Naive B cell (primary cell): ENCODE results near the gene SORCS2. TPM values are rescaled to one million over a fixed set of nuclear protein-coding genes. Genes with fewer than 3 reads are reported as not detected.

ENCODE experiments used
- ATAC-seq, 2 donors: fragments of 150-1000 bp; cut with Tn5 transposase; 2 replicates each; pipeline ENCODE4 v1.10.0; 2021; ENCODE audit warnings: low read depth in 2 of 2, mild to moderate bottlenecking in 2 of 2, moderate library complexity in 2 of 2
- DNase-seq: peaks from one replicate; pipeline ENCODE4 v3.0.0; 2022
- H3K27ac Mint-ChIP-seq, 6 donors: one replicate each; pipeline ENCODE4 v1.8.0; 2020 to 2022; ENCODE audit warnings: mild to moderate bottlenecking in 6 of 6, mixed read lengths in 6 of 6, moderate library complexity in 5 of 6, inconsistent platforms in 2 of 6
- H3K27me3 Mint-ChIP-seq, 3 donors: one replicate each; pipeline ENCODE4 v1.8.0; 2021 to 2022; ENCODE audit warnings: mixed read lengths in 3 of 3, mild to moderate bottlenecking in 1 of 3
- H3K36me3 Mint-ChIP-seq, 2 donors: one replicate each; pipeline ENCODE4 v1.8.0; 2020 to 2022; ENCODE audit warnings: mixed read lengths in 2 of 2, inconsistent platforms in 1 of 2, mild to moderate bottlenecking in 1 of 2
- H3K4me1 Mint-ChIP-seq, 3 donors: one replicate each; pipeline ENCODE4 v1.8.0; 2020 to 2022; ENCODE audit warnings: mixed read lengths in 3 of 3, inconsistent platforms in 1 of 3, mild to moderate bottlenecking in 1 of 3, moderate library complexity in 1 of 3
- H3K4me3 Mint-ChIP-seq, 8 donors: one replicate each; pipeline ENCODE4 v1.8.0; 2020 to 2022; ENCODE audit warnings: mild to moderate bottlenecking in 8 of 8, mixed read lengths in 8 of 8, moderate library complexity in 8 of 8, inconsistent platforms in 2 of 8
- H3K9me3 Mint-ChIP-seq, 7 donors: one replicate each; pipeline ENCODE4 v1.8.0; 2020 to 2022; ENCODE audit warnings: mixed read lengths in 7 of 7, mild to moderate bottlenecking in 5 of 7, inconsistent platforms in 2 of 7, moderate library complexity in 1 of 7
- polyA plus RNA-seq, 6 donors: library from polyadenylated mRNA; unstranded; fragments of 300-500 nt; fragmentation: Illumina TruSeq; gene quantifications; one replicate each; pipeline ENCODE4 v1.2.3, GENCODE V29; 2021; ENCODE audit warnings: low read depth in 6 of 6

Gene SORCS2
- polyA plus RNA-seq, 6 donors from 2014 or later, result not detected

DNA sequence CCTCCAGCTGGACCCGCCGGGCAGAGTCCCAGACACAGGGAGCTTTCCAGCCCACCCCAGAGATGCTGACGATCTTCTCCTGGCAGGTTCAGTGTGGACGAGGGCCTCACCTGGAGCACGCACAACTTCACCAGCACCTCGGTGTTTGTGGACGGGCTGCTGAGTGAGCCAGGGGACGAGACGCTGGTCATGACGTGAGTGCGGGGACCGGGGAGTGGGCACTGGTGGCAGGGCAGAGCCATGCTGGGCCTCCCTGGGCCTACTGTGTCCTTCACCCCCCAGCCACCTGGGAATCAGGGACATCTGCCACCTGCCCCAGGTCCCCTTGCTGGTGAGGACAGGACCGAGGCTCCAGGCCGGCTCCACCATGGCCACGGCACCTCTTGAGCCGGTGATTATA, 511.8 kb downstream of the SORCS2 start:
- Mint-ChIP-seq H3K36me3 (no peaks in the 10 kb centered on the region), H3K9me3 (no peaks in the 10 kb centered on the region), H3K27ac (no peak overlapping the region), H3K4me1 (no peaks in the 10 kb centered on the region), H3K4me3 (no peak overlapping the region), H3K27me3 (peaks cover 0 to 17% (median 6%) of the 10 kb centered on the region in 3 donors)
- ATAC-seq, result no peak
- DNase-seq, result no peak

DNA sequence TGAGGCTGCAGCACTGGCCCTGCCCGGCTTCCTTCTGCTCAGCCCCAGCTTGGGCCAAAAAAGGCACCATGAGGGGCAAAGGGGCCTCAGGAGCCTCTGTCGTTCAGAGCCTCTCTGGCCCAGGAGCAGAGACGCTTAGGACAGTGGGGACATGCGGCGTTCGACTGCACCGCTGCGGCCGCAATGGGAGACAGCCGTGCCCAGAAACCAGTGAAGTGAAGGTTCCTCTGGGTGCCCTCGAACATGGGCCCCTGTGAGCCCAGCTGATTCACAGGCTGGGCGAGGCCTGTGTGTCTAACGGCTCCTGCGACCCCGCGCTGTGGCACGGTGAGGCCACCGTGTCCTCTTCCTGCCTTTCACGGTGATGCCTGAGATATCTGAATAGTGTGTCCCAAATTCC, 512.3 kb downstream of the SORCS2 start:
- H3K4me3 Mint-ChIP-seq, result no peak overlapping the region
- DNase-seq (no peak), ATAC-seq (no peak)
- peaks cover 0 to 14% (median 6%) of the 10 kb centered on the region in 3 donors for H3K27me3 Mint-ChIP-seq
- H3K9me3 Mint-ChIP-seq, result no peaks in the 10 kb centered on the region
- no peak overlapping the region for H3K27ac Mint-ChIP-seq
- no peaks in the 10 kb centered on the region for H3K4me1 Mint-ChIP-seq
- H3K36me3 Mint-ChIP-seq, result no peaks in the 10 kb centered on the region

DNA sequence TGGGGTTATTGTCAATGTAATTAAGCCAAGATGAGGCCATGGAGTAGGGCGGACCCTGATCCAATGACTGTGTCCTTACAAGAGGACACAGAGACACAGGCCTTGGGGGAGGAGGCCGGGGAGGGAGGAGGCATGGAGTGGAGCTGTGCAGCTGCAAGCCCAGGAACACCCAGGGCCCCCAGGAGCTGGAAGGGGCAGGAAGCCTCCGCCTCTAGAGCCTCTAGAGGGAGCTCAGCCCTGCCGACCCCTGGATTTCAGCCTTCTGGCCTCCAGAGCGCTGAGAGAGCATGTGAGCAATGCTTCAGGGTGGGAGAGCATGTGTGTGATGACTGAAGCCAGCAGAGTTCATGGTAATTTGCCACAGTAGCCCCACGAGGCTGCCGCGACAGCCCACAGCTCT, 512.7 kb downstream of the SORCS2 start:
- Mint-ChIP-seq H3K27ac (no peak overlapping the region), H3K4me3 (no peak overlapping the region), H3K4me1 (no peaks in the 10 kb centered on the region), H3K9me3 (no peaks in the 10 kb centered on the region), H3K36me3 (no peaks in the 10 kb centered on the region), H3K27me3 (peaks cover 0 to 10% (median 6%) of the 10 kb centered on the region in 3 donors)
- DNase-seq (no peak), ATAC-seq (no peak)

DNA sequence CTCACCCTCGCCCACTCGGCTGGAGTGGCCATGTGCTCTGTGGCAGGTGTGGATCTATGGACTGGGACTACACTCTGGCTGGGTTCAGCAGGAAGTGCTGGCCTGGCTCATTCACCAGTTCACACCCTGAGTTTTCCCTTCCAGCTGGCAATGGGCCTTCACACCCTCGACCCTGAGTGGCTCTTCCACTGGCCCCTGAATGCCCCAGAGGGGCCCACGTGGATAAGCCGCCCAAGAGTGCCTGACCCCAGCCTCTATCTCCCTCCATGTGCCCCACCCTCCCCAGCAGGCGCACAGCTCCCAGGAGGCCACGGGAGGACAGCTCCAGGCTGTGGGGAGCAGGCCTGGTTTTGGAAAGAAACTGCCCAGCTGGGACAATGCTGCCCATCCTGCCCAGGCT, 513.3 kb downstream of the SORCS2 start:
- ATAC-seq (no peak), DNase-seq (no peak)
- Mint-ChIP-seq H3K36me3 (no peaks in the 10 kb centered on the region), H3K4me1 (no peaks in the 10 kb centered on the region), H3K27me3 (peaks cover 0 to 8% (median 6%) of the 10 kb centered on the region in 3 donors), H3K4me3 (no peak overlapping the region), H3K9me3 (no peaks in the 10 kb centered on the region), H3K27ac (no peak overlapping the region)

DNA sequence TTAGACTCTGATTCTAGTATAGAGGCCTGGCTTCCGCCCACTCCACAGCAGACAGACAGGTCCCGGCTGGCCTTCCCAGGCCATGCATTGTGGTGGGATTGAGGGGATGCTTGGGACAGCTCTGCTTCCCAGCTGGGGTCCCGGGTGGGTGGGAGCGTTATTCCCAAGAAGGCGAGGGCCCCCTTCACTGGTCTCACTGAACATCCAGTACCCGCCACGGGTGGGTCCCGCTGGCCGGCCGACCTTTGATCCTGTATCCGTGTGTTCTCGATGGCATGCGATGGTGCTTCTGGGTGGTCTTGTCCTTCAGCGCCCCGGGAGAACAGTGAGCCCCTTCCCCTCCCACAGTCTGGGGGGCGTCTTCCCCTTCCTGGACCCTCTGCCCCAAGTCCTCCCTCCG, 515.9 kb downstream of the SORCS2 start:
- no peak for ATAC-seq
- Mint-ChIP-seq H3K36me3 (no peaks in the 10 kb centered on the region), H3K4me1 (no peaks in the 10 kb centered on the region), H3K4me3 (peak overlapping the region in 1 of 8 donors; percentile 28), H3K27me3 (no peaks in the 10 kb centered on the region), H3K27ac (no peak overlapping the region), H3K9me3 (peaks cover 0 to 2% (median 0%) of the 10 kb centered on the region in 7 donors)
- DNase-seq, result no peak

DNA sequence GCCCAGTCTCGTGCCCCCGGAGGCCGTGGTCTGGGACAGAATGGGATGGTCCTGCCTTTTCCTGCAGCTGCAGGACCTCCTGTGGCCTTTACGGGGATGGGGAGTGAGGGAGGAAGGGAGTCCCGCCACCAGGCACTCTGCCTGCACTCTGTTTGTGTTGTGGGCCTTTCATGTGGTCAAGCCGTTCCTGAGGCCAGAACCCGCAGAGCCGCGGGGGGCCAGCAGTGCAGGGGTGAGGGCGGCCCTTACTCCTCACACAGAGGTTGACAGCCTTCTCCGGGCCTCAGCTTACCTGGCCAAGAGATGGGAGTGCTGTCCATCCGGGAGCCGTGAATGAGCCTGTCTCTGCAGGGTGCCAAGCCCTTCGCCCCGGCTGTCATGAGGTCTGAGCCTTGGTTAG, 516.6 kb downstream of the SORCS2 start:
- Mint-ChIP-seq H3K9me3 (peaks cover 0 to 2% (median 0%) of the 10 kb centered on the region in 7 donors), H3K36me3 (no peaks in the 10 kb centered on the region), H3K27me3 (no peaks in the 10 kb centered on the region), H3K4me1 (no peaks in the 10 kb centered on the region), H3K4me3 (no peak overlapping the region), H3K27ac (no peak overlapping the region)
- no peak for ATAC-seq
- no peak for DNase-seq

DNA sequence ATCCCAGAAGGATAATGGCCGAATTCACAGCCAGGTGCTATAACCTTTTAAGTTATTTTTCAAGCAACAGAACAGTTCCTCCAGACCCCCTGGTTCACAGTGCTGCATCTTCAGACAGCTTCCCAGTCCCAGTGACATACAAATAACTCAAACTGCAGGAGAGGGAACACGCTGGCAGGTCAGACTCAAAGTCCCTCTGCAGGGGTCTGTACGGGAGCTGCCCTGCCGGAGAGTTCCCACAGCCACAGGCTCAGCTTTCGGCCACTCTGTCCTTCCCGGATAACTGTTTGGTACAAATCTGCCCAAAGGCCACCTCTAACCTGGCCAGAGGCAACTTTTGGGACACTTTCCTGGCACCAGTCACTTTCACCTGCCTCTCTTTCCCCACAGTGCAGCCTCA, 517.1 kb downstream of the SORCS2 start:
- no peak for DNase-seq
- Mint-ChIP-seq H3K27ac (no peak overlapping the region), H3K9me3 (peaks cover 0 to 2% (median 0%) of the 10 kb centered on the region in 7 donors), H3K4me1 (no peaks in the 10 kb centered on the region), H3K27me3 (no peaks in the 10 kb centered on the region), H3K4me3 (no peak overlapping the region), H3K36me3 (no peaks in the 10 kb centered on the region)
- ATAC-seq, result no peak

DNA sequence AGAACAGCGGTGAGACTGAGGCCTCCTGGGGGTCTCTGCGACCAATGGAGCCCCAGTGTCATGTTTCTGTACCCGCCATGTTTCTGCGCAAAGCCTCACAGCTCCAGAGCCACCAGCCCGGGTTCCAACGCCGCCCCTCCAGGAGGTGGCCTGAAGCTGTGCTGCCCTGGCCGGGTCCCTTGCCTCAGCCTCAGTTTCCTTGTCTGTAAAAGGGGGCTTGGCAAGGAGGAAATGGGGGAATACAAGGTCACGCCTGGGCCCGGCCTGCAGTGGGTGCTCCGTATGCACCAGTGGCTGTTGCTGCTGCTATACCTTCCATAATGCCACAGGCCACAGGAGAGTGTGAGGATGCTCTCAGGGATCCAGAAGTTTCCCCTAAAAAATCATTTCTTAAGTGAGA, 517.8 kb downstream of the SORCS2 start:
- DNase-seq (no peak), ATAC-seq (no peak)
- Mint-ChIP-seq H3K27ac (no peak overlapping the region), H3K4me1 (no peaks in the 10 kb centered on the region), H3K9me3 (peaks cover 0 to 2% (median 0%) of the 10 kb centered on the region in 7 donors), H3K4me3 (no peak overlapping the region), H3K36me3 (peaks cover 0 to 7% of the 10 kb centered on the region in 2 donors), H3K27me3 (no peaks in the 10 kb centered on the region)

DNA sequence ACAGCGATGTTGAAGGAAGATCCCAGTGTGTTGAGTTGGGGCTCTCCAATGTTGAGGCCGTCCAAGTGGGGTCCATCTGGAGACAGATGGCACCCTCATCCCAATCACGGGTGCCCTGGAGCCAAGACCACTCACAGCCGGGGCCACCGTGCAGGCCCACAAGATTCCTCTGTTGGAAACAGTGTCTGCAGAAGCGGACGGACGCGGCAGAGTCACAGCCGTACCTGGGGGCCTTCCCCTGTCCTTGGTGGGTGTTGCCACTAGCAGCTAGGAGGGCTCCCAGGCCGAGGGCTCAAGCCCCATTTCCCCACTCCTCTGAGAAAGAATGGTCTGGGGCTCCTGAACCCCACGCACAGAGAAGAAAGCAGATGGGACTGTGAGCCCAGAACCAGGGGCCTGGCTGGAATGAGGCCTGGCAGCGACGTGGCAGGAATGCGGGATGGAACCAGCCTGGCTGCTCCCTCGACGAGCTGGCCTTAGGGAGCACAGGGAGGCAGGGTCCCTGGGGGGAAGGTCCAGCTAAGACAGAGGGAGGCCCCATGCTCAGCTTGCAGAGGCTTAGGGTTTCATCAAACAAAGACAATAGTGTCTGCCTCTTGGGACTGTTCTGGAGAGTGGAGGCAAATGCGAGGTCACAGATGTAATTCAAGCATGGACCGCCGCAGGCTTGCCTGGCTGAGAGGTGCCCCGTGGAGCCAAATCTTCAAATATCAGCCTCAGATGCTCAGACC, 518.4 kb downstream of the SORCS2 start:
- Mint-ChIP-seq H3K36me3 (peaks cover 0 to 7% of the 10 kb centered on the region in 2 donors), H3K27ac (no peak overlapping the region), H3K4me3 (no peak overlapping the region), H3K9me3 (peaks cover 0 to 2% (median 0%) of the 10 kb centered on the region in 7 donors), H3K27me3 (no peaks in the 10 kb centered on the region), H3K4me1 (no peaks in the 10 kb centered on the region)
- ATAC-seq (no peak), DNase-seq (no peak)

DNA sequence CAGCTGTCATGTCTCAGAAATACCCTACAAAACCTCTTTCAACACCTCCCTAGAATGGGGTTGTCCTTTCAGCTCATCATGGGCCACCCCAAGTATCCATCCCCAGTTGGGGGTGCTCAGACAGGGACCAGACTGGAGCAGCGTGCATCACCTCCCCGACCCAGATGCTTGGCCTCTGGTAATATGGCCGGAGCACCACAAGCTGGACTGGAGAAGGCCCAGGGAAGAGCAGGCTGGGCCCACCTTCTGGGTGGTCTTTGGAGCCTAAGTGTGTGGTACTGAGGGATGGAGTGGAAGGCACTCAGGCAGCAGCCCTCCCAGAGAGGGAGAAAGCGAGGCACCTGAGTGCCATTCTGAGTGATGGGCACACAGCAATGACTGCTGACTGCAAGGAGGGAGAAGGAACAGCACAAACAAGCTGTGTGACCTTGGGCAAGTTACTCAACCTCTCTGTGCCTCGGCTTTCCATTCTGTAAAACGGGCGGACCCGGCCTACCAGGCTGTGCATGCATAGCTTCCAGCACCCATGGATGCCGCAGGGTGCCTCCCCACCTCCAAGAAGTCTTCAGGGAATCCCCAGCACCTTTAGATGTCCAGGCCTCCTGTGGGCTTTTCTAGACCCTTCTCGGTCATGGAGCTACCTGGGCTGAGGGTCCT, 519.1 kb downstream of the SORCS2 start:
- Mint-ChIP-seq H3K9me3 (peaks cover 0 to 4% (median 2%) of the 10 kb centered on the region in 7 donors), H3K36me3 (peaks cover 0 to 7% of the 10 kb centered on the region in 2 donors), H3K27ac (no peak overlapping the region), H3K4me1 (no peaks in the 10 kb centered on the region), H3K4me3 (no peak overlapping the region), H3K27me3 (peaks cover 0 to 6% (median 4%) of the 10 kb centered on the region in 3 donors)
- DNase-seq, result no peak
- ATAC-seq, result no peak

DNA sequence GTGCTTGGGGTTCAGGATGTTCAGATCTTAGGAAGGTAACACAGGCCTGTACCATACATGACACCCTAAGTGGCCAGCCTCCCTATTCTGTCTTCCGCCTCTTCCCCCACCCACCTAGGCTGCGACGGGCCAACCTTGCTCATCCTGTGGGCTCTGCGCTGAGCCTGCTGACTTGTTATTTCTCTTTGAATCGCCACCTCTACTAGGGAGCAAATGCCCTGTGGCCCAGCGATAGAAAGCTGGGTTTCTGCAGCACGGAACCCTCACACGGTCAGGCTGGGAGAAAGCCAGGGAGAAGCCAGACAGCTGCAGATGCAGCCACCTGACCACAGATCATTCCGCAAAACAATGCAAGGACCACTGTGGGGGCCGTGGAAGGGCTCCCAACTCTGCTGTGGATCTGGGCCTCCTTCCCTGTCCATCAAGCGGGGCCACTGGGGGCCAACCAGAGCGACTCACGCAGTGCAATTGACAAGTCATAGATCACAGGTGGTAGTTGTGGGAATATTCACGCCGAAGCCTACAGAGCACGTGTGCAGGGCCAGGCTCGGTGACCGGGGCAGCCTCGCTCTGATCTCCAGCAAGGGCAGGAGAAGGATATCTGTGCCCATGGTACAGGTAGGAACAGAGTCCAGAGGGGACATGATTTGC, 519.8 kb downstream of the SORCS2 start:
- ATAC-seq (no peak), DNase-seq (no peak)
- peaks cover 0 to 7% of the 10 kb centered on the region in 2 donors for H3K36me3 Mint-ChIP-seq
- peaks cover 0 to 5% (median 2%) of the 10 kb centered on the region in 7 donors for H3K9me3 Mint-ChIP-seq
- H3K4me1 Mint-ChIP-seq, result no peaks in the 10 kb centered on the region
- H3K27ac Mint-ChIP-seq, result no peak overlapping the region
- H3K27me3 Mint-ChIP-seq, result peaks cover 0 to 11% (median 6%) of the 10 kb centered on the region in 3 donors
- H3K4me3 Mint-ChIP-seq, result no peak overlapping the region

DNA sequence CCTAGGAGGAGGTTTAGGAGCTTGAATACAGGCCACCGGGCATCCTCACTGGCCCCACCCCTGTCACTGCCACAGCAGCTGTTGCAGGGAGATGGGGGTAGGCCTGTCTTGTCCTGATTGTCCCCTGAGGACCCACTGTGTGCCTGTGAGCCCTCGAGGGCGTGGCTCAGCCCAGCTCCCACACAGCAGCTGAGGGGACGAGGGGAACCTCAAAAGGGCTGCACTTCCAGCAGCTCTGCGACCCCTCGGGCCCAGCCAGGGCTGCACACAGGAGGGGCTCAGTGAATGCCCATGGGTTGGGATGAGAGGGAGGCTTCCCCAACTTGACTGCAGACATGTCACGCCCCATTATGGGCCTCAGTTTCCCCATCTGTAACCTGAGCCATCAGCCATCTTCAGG, 521.4 kb downstream of the SORCS2 start:
- H3K36me3 Mint-ChIP-seq, result peaks cover 0 to 7% of the 10 kb centered on the region in 2 donors
- peaks cover 0 to 5% (median 2%) of the 10 kb centered on the region in 7 donors for H3K9me3 Mint-ChIP-seq
- ATAC-seq (no peak), DNase-seq (no peak)
- H3K27ac Mint-ChIP-seq, result no peak overlapping the region
- no peak overlapping the region for H3K4me3 Mint-ChIP-seq
- no peaks in the 10 kb centered on the region for H3K4me1 Mint-ChIP-seq
- H3K27me3 Mint-ChIP-seq, result peaks cover 6 to 21% (median 14%) of the 10 kb centered on the region in 3 donors

DNA sequence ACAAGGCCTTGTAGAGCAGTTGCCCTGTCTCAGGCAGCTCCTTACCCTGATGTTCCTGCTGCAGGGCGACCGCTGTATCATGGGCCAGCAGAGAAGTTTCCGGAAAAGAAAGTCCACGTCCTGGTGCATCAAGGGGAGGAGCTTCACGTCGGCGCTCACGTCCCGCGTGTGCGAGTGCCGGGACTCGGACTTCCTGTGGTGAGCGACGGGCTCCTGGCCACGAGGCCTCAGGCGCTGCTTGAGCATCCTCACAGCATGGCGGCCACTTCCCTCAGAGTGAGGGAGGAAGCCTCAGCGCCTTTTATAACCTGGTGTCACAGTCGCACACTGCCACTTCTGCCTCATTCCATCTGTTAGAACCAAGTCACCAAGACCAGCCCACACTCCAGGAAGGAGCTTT, 521.8 kb downstream of the SORCS2 start:
- Mint-ChIP-seq H3K4me3 (no peak overlapping the region), H3K4me1 (no peaks in the 10 kb centered on the region), H3K27ac (no peak overlapping the region), H3K9me3 (peaks cover 0 to 5% (median 2%) of the 10 kb centered on the region in 7 donors), H3K27me3 (peaks cover 6 to 23% (median 17%) of the 10 kb centered on the region in 3 donors), H3K36me3 (peaks cover 0 to 7% of the 10 kb centered on the region in 2 donors)
- no peak for DNase-seq
- ATAC-seq, result no peak

DNA sequence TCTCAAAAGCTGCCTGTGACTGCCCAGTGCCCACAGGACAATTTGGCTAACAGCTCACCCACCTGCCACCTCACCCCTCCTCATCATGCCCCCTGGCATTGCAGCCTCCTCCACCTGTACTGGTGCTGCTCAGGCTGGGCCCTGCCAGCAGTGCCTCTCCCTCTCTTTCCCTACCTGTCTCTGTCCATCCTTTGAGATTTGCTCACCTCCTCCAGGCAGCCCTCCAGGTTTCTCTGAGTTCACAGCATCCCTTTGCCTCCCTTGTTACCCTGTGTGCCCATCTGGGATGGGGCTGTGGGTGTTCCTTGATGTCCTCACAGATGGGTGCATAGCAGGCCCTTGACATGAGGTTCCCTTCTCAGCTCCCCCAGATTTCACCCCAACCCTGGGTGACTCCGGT, 522.4 kb downstream of the SORCS2 start:
- Mint-ChIP-seq H3K27me3 (peaks cover 7 to 23% (median 19%) of the 10 kb centered on the region in 3 donors), H3K27ac (no peak overlapping the region), H3K9me3 (peaks cover 0 to 5% (median 2%) of the 10 kb centered on the region in 7 donors), H3K36me3 (peaks cover 0 to 7% of the 10 kb centered on the region in 2 donors), H3K4me3 (no peak overlapping the region), H3K4me1 (no peaks in the 10 kb centered on the region)
- ATAC-seq (no peak), DNase-seq (no peak)
